ENCODE results near the gene NAA15.

The NAA15 gene

GRCh38 chr4:139454111-139455045 lies 153.1 kb downstream of the NAA15 start, which contains the start of gene RAB33B:
Gene RAB33B, plus strand, starts transcription at chr4:139454121. Its CDS starts 75 bp downstream, at chr4:139454196.
- H3K4me3 ChIP-seq (ENCODE audit: low read depth, low read length), result peak within 1 kb of the TSS; percentile 79
- peak; percentile 9 for DNase-seq (ENCODE audit: low read depth)
- TF ChIP-seq POLR2A (IDR thresholded peaks at IDR 0.05; ENCODE audit: extremely low read depth, insufficient read length), result peak; percentile 28
- no peak; the same call in 1 of the 2 replicates for TF ChIP-seq MAX (IDR thresholded peaks at IDR 0.05; ENCODE audit: low read depth, low read length)

- H3K4me3 ChIP-seq (ENCODE audit: low read depth, low read length), result peak overlapping the region; percentile 79
- TF ChIP-seq CTCF (IDR thresholded peaks at IDR 0.05; ENCODE audit: low read depth, low read length), result no peak
- no peak for TF ChIP-seq MAX (IDR thresholded peaks at IDR 0.05; ENCODE audit: low read depth, low read length)
- TF ChIP-seq POLR2A (IDR thresholded peaks at IDR 0.05; ENCODE audit: extremely low read depth, insufficient read length), result no peak
- TF ChIP-seq MYC (IDR thresholded peaks at IDR 0.05; ENCODE audit: low read depth, low read length), result no peak
Observed at GRCh38 chr4:139455126-139455538, 153.8 kb downstream of the NAA15 start.

GRCh38 chr4:139457318-139457717 lies 156.0 kb downstream of the NAA15 start:
- no peak overlapping the region for H3K4me3 ChIP-seq (ENCODE audit: low read depth, low read length)
- no peak for DNase-seq (ENCODE audit: low read depth)
- TF ChIP-seq CTCF (IDR thresholded peaks at IDR 0.05; ENCODE audit: low read depth, low read length), result no peak
- no peak for TF ChIP-seq MAX (IDR thresholded peaks at IDR 0.05; ENCODE audit: low read depth, low read length)
- TF ChIP-seq MYC (IDR thresholded peaks at IDR 0.05; ENCODE audit: low read depth, low read length), result no peak
- TF ChIP-seq POLR2A (IDR thresholded peaks at IDR 0.05; ENCODE audit: extremely low read depth, insufficient read length), result no peak

More at GRCh38 chr4:139455126-139455538, 153.8 kb downstream of the NAA15 start:
- no peak for DNase-seq (ENCODE audit: low read depth)

GRCh38 chr4:139458543-139458942 lies 157.2 kb downstream of the NAA15 start:
- no peak overlapping the region for H3K4me3 ChIP-seq (ENCODE audit: low read depth, low read length)
- DNase-seq (ENCODE audit: low read depth), result no peak
- TF ChIP-seq CTCF (IDR thresholded peaks at IDR 0.05; ENCODE audit: low read depth, low read length) (no peak), MYC (IDR thresholded peaks at IDR 0.05; ENCODE audit: low read depth, low read length) (no peak), MAX (IDR thresholded peaks at IDR 0.05; ENCODE audit: low read depth, low read length) (no peak), POLR2A (IDR thresholded peaks at IDR 0.05; ENCODE audit: extremely low read depth, insufficient read length) (no peak)

GRCh38 chr4:139458999-139459398 lies 157.7 kb downstream of the NAA15 start:
- TF ChIP-seq MAX (IDR thresholded peaks at IDR 0.05; ENCODE audit: low read depth, low read length) (no peak), MYC (IDR thresholded peaks at IDR 0.05; ENCODE audit: low read depth, low read length) (no peak), CTCF (IDR thresholded peaks at IDR 0.05; ENCODE audit: low read depth, low read length) (no peak), POLR2A (IDR thresholded peaks at IDR 0.05; ENCODE audit: extremely low read depth, insufficient read length) (no peak)
- no peak for DNase-seq (ENCODE audit: low read depth)
- H3K4me3 ChIP-seq (ENCODE audit: low read depth, low read length), result no peak overlapping the region

- DNase-seq (ENCODE audit: low read depth), result no peak
- TF ChIP-seq CTCF (IDR thresholded peaks at IDR 0.05; ENCODE audit: low read depth, low read length) (no peak), POLR2A (IDR thresholded peaks at IDR 0.05; ENCODE audit: extremely low read depth, insufficient read length) (no peak), MAX (IDR thresholded peaks at IDR 0.05; ENCODE audit: low read depth, low read length) (no peak), MYC (IDR thresholded peaks at IDR 0.05; ENCODE audit: low read depth, low read length) (no peak)
- H3K4me3 ChIP-seq (ENCODE audit: low read depth, low read length), result no peak overlapping the region
Observed at GRCh38 chr4:139460565-139460964, 159.3 kb downstream of the NAA15 start.
